Large intestine (tissue), 3 donors: ENCODE results near the gene CFB. TPM values are rescaled to one million over a fixed set of nuclear protein-coding genes. Genes with fewer than 3 reads are reported as not detected.

Source experiments
- DNase-seq, 2 donors: peaks; one replicate each; pipeline versions ENCODE4 v3.0.0 to v3.0.0-alpha.2; 2013
- H3K27ac ChIP-seq: one replicate; pipeline ENCODE4 v1.5.1; 2013; ENCODE audit warnings: low read length
- H3K27me3 ChIP-seq: 2 replicates; pipeline ENCODE4 v1.6.1; 2013; ENCODE audit warnings: low read length; ENCODE audit not compliant: control insufficient read depth, insufficient read depth
- H3K36me3 ChIP-seq: 2 replicates; pipeline ENCODE4 v1.6.1; 2013; ENCODE audit warnings: low read length; ENCODE audit not compliant: control insufficient read depth, insufficient read depth
- H3K4me1 ChIP-seq: one replicate; pipeline ENCODE4 v1.6.1; 2013; ENCODE audit warnings: low read length; ENCODE audit not compliant: control insufficient read depth, insufficient read depth
- H3K4me3 ChIP-seq: one replicate; pipeline ENCODE4 v1.5.1; 2013; ENCODE audit warnings: low read length
- H3K9me3 ChIP-seq: one replicate; pipeline ENCODE4 v1.6.1; 2013; ENCODE audit warnings: mild to moderate bottlenecking, low read depth, low read length, moderate library complexity; ENCODE audit not compliant: control insufficient read depth
- WGBS: methylation state at CpG from one replicate; pipeline ENCODE4 v1.1.5; 2013; ENCODE audit warnings: low lambda C conversion rate; ENCODE audit not compliant: insufficient coverage; 5-methylcytosine and 5-hydroxymethylcytosine counted together
- polyA plus RNA-seq: library from polyadenylated mRNA; unstranded; fragments of 120-200 nt; gene quantifications from one replicate; pipeline ENCODE4 v1.2.1, GENCODE V29; 2013

Gene CFB
- polyA plus RNA-seq, 1 donor = 37.1 TPM

GRCh38 chr6:31961616-31962015 is 15.7 kb downstream of the CFB start:
- Histone ChIP-seq H3K27ac (no peak overlapping the region), H3K27me3 (no peaks in the 10 kb centered on the region), H3K4me3 (no peak overlapping the region), H3K36me3 (peaks cover 65% of the 10 kb centered on the region), H3K4me1 (peaks cover 8% of the 10 kb centered on the region), H3K9me3 (no peaks in the 10 kb centered on the region)
- DNase-seq = no peak
- 100% methylated on average over 1 of the region's 12 CpGs for WGBS

DNA sequence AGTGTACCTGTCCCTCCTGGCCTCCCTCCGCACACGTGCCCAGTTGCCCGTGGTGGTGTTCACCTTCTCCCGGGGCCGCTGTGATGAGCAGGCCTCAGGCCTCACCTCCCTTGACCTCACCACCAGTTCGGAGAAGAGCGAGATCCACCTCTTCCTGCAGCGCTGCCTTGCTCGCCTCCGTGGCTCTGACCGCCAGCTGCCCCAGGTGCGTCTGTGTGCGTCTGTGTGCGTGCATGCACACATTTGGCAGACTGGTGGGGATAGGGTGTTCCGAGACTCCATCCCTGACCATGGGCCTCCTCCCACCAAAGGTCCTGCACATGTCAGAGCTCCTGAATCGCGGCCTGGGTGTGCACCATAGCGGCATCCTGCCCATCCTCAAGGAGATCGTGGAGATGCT is 18.0 kb downstream of the CFB start:
- WGBS = 100% methylated on average over 1 of the region's 19 CpGs
- H3K27me3 ChIP-seq = no peaks in the 10 kb centered on the region
- H3K4me3 ChIP-seq = no peak overlapping the region
- no peak overlapping the region for H3K27ac ChIP-seq
- no peak for DNase-seq
- no peaks in the 10 kb centered on the region for H3K9me3 ChIP-seq
- H3K4me1 ChIP-seq = peaks cover 8% of the 10 kb centered on the region
- peaks cover 82% of the 10 kb centered on the region for H3K36me3 ChIP-seq

- peaks cover 91% of the 10 kb centered on the region for H3K36me3 ChIP-seq
- H3K27me3 ChIP-seq = no peaks in the 10 kb centered on the region
- H3K27ac ChIP-seq = no peak overlapping the region
- H3K4me3 ChIP-seq = no peak overlapping the region
- H3K9me3 ChIP-seq = no peaks in the 10 kb centered on the region
- H3K4me1 ChIP-seq = peaks cover 3% of the 10 kb centered on the region
- no peak for DNase-seq
- WGBS = no CpG with 5 or more reads among the region's 13 CpGs
Measured at GRCh38 chr6:31965700-31966099, 19.8 kb downstream of the CFB start.

- peaks cover 11% of the 10 kb centered on the region for H3K4me1 ChIP-seq
- no peaks in the 10 kb centered on the region for H3K9me3 ChIP-seq
- no peak for DNase-seq
- peaks cover 83% of the 10 kb centered on the region for H3K36me3 ChIP-seq
- WGBS = no CpG with 5 or more reads among the region's 7 CpGs
- H3K27me3 ChIP-seq = no peaks in the 10 kb centered on the region
- no peak overlapping the region for H3K27ac ChIP-seq
- H3K4me3 ChIP-seq = no peak overlapping the region
Measured at GRCh38 chr6:31966506-31966905, 20.6 kb downstream of the CFB start.

DNA sequence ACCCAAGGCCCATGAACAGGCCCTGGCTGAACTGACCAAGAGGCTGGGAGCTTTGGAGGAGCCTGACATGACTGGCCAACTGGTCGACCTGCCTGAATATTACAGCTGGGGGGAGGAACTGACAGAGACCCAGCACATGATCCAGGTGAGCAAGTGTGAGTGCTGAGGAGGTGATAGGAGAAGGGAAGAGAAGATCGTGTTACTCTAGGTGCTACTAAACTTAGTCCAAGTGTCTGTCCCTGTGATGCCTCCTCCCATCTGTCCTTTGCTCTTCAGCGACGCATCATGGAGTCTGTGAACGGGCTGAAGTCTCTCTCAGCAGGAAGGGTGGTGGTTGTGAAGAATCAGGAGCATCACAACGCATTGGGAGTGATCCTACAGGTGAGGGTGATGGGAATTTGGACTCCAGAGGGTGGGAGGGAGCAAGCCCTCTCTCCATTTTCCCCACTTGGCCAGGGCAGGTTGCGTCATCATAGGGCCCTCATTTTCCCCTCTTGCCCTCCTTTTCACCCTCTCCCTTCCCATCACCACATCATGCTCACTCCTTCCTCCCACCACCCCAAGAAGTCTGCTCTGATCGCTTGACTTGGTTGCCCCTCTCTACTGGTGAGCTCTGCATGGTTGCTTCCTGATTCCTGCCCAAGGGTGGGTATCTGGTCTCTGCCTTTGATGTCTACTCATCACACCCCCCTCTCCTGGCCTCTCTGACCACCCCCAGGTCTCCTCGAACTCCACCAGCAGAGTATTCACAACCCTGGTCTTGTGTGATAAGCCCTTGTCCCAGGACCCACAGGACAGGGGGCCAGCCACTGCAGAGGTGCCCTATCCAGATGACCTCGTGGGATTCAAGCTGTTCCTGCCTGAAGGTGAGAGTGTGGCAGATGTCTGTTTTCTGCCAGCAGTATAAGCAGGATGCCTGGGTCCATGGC is 21.4 kb downstream of the CFB start:
- H3K27ac ChIP-seq = no peak overlapping the region
- no peaks in the 10 kb centered on the region for H3K9me3 ChIP-seq
- DNase-seq = no peak
- peaks cover 11% of the 10 kb centered on the region for H3K4me1 ChIP-seq
- H3K4me3 ChIP-seq = no peak overlapping the region
- no peaks in the 10 kb centered on the region for H3K27me3 ChIP-seq
- 100% methylated on average over 1 of the region's 10 CpGs for WGBS
- peaks cover 76% of the 10 kb centered on the region for H3K36me3 ChIP-seq

DNA sequence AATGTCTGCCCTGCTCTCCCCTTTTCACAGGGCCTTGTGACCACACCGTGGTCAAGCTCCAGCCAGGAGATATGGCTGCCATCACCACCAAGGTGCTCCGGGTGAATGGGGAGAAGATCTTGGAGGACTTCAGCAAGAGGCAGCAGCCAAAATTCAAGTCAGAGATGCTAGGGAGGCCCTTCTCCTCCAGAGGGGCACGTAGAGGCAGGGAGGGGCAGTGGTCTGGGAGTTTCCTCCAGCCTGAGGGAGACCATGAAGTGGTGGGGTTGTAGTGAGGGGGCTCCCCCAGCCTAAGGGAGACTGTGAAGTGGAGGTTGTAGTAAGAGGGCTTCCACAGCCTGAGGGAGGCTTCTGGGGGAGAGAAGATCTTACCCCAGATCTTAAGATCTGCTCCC is 22.0 kb downstream of the CFB start:
- no peak overlapping the region for H3K27ac ChIP-seq
- no CpG with 5 or more reads among the region's 3 CpGs for WGBS

GRCh38 chr6:31968326-31968725 is 22.4 kb downstream of the CFB start:
- Histone ChIP-seq H3K4me1 (peaks cover 16% of the 10 kb centered on the region), H3K9me3 (no peaks in the 10 kb centered on the region), H3K27ac (no peak overlapping the region), H3K4me3 (no peak overlapping the region), H3K27me3 (no peaks in the 10 kb centered on the region), H3K36me3 (peaks cover 65% of the 10 kb centered on the region)
- no CpG with 5 or more reads among the region's 11 CpGs for WGBS
- no peak for DNase-seq

More for the DNA sequence above, 22.0 kb downstream of the CFB start:
- no peak overlapping the region for H3K4me3 ChIP-seq
- no peaks in the 10 kb centered on the region for H3K27me3 ChIP-seq
- peaks cover 69% of the 10 kb centered on the region for H3K36me3 ChIP-seq
- H3K4me1 ChIP-seq = peaks cover 13% of the 10 kb centered on the region
- DNase-seq = no peak
- H3K9me3 ChIP-seq = no peaks in the 10 kb centered on the region

DNA sequence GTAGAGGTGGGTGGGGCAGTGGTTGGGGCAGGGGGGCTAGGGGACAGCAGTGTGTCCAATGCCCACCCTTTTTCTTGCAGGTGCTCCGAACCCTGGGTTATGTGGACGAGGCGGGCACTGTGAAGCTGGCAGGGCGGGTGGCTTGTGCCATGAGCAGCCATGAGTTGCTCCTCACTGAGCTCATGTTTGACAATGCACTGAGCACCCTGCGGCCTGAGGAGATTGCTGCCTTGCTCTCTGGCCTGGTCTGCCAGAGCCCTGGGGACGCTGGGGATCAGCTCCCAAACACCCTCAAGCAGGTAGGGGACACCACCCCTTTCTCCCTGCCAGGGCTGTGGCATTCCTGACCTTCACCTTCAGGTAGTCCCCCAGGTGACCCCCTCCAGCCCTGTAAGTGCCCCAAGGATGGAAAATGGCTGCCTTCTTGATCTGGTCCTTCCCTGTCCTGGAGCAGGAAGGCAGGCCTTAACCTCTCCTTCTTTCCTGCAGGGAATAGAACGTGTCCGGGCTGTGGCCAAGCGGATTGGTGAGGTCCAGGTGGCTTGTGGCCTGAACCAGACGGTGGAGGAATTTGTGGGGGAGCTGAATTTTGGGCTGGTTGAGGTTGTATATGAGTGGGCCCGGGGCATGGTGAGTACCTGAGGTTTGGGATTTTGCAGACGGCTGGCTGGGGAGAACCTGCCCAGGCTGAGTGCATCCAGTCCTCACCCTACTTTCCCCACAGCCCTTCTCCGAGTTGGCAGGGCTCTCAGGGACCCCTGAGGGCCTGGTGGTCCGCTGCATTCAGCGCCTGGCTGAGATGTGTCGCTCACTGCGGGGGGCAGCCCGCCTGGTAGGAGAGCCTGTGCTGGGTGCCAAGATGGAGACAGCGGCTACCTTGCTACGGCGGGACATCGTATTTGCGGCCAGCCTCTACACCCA is 23.2 kb downstream of the CFB start:
- Histone ChIP-seq H3K4me3 (no peak overlapping the region), H3K27me3 (no peaks in the 10 kb centered on the region), H3K27ac (no peak overlapping the region), H3K9me3 (no peaks in the 10 kb centered on the region), H3K36me3 (peaks cover 58% of the 10 kb centered on the region), H3K4me1 (peaks cover 17% of the 10 kb centered on the region)
- no CpG with 5 or more reads among the region's 23 CpGs for WGBS
- no peak for DNase-seq

DNA sequence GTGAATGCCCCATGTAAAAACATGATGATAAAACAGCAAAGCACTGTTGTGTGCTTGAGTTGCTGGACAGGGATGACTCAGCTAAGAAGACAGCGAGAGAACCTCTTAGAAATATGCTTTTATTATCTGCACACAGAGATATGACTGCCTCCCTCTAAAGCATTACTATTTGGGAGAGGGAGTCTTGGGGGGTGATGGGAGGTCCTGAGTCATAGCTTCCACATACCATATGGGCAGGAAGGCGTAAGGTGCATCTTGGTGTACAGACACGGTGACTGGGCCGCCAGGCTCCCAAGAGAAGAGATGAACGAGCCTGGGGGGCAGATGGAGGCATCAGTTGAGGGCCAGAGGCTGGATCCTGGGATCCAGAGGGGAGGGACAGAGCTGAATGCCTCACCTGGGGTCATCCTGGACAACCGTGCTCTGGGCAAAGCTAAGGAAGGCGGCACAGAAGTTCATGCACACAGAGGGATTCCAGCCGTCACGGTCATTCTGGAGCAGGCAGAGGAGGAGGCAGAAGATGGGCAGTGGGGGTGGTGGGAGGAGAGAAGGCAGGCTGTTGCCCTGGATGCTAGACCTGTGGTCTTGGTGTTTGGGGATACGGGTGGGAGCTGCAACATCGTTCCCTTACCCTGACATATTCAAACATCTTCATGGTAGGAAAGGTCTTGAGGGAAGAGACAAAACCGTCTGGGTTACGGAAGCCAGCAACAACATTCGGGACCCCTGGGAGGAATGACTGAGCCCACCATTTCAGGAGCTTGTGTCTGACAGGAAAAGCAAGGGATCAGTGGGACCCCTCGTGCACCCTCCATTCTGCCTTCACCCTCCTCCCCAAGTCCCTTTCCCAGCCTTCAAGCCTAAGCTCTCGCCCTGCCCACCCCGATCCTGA is 24.1 kb downstream of the CFB start:
- 80% methylated on average over 1 of the region's 17 CpGs for WGBS
- H3K4me3 ChIP-seq = no peak overlapping the region
- H3K27me3 ChIP-seq = no peaks in the 10 kb centered on the region
- H3K9me3 ChIP-seq = no peaks in the 10 kb centered on the region
- H3K36me3 ChIP-seq = peaks cover 53% of the 10 kb centered on the region
- no peak for DNase-seq
- no peak overlapping the region for H3K27ac ChIP-seq
- peaks cover 17% of the 10 kb centered on the region for H3K4me1 ChIP-seq
